Spleen (tissue), 7 donors: ENCODE data around the gene ARG1.

ENCODE experiments used
- CTCF ChIP-seq, 11 experiments: fragments of 200-600 bp in 7 of 11; fragments of 450-650 bp in 4 of 11; sonication (generic) in 4 of 11; IDR thresholded peaks in 8 of 11; conservative IDR thresholded peaks in 3 of 11; 1 replicate in 7 of 11; 2 replicates in 4 of 11; pipeline versions ENCODE4 v1.4.0 to v1.8.0; 2016 to 2021; ENCODE audit warnings: antibody characterized with exemption in 11 of 11, inconsistent platforms in 4 of 11, mild to moderate bottlenecking in 1 of 11
- POLR2A ChIP-seq, 3 donors: fragments of 450-650 bp; IDR thresholded peaks; one replicate each; pipeline ENCODE4 v1.5.1; 2017; ENCODE audit warnings: antibody characterized with exemption in 3 of 3, mild to moderate bottlenecking in 1 of 3
- POLR2AphosphoS5 ChIP-seq, 3 donors: sonication (generic); formaldehyde crosslinking; IDR thresholded peaks; one replicate each; pipeline ENCODE4 v1.5.1; 2017; ENCODE audit warnings: antibody characterized with exemption in 3 of 3
- donor health status: DM: no; HTN: no; CAD: no; lungs with moderate emphysema.
- donor health status: DM: no; HTN: no; CAD: no.
- donor health status: DM: no; HTN: no; CAD: no.

GRCh38 chr6:131574133-131574532 is 1.1 kb downstream of the ARG1 start:
- TF ChIP-seq POLR2A (IDR thresholded peaks at IDR 0.05) (no peak), CTCF (IDR thresholded peaks at IDR 0.05 in 8 of 11, conservative IDR thresholded peaks at IDR 0.05 in 3 of 11) (no peak), POLR2AphosphoS5 (IDR thresholded peaks at IDR 0.05) (no peak)
